CD4-positive, alpha-beta T cell treated with Interleukin-15 for 4 hours (primary cell): ENCODE measurements around the gene DAB1.

Source experiments
- DNase-seq: peaks from one replicate; pipeline ENCODE4 v3.0.0-alpha.2; 2020; ENCODE audit warnings: low spot score

Gene DAB1

GRCh38 chr1:57423656-57424211 lies at the start of gene DAB1:
DAB1 (minus strand) TSS chr1:57424060; CDS start chr1:57291030, 133,030 bp downstream.
- DNase-seq: no peak

- no peak for DNase-seq
Measured at GRCh38 chr1:57473448-57473847, 49.6 kb upstream of the DAB1 start.

GRCh38 chr1:57471995-57472394 lies 48.1 kb upstream of the DAB1 start:
- DNase-seq: no peak

- DNase-seq: no peak
Measured at GRCh38 chr1:57470036-57470435, 46.2 kb upstream of the DAB1 start.

GRCh38 chr1:57468641-57469523 lies 45.0 kb upstream of the DAB1 start:
- no peak for DNase-seq

- no peak for DNase-seq
Measured at GRCh38 chr1:57467830-57468229, 44.0 kb upstream of the DAB1 start.

- DNase-seq: no peak
Measured at GRCh38 chr1:57464756-57465155, 40.9 kb upstream of the DAB1 start.

GRCh38 chr1:57463343-57463742 lies 39.5 kb upstream of the DAB1 start:
- DNase-seq: no peak

GRCh38 chr1:57461405-57461804 lies 37.5 kb upstream of the DAB1 start:
- no peak for DNase-seq

GRCh38 chr1:57451516-57451915 lies 27.7 kb upstream of the DAB1 start:
- DNase-seq: no peak

- DNase-seq: no peak
Measured at GRCh38 chr1:57450981-57451380, 27.1 kb upstream of the DAB1 start.

GRCh38 chr1:57447551-57447950 lies 23.7 kb upstream of the DAB1 start:
- no peak for DNase-seq

GRCh38 chr1:57443004-57443403 lies 19.1 kb upstream of the DAB1 start:
- DNase-seq: no peak

GRCh38 chr1:57440096-57440495 lies 16.2 kb upstream of the DAB1 start:
- no peak for DNase-seq

- no peak for DNase-seq
Measured at GRCh38 chr1:57431400-57431799, 7.5 kb upstream of the DAB1 start.

- DNase-seq: no peak
Measured at GRCh38 chr1:57424231-57425027, 569 bp upstream of the DAB1 start.

- no peak for DNase-seq
Measured at GRCh38 chr1:57423135-57423655, 665 bp downstream of the DAB1 start.

- no peak for DNase-seq
Measured at GRCh38 chr1:57422271-57423134, 1.4 kb downstream of the DAB1 start.

- no peak for DNase-seq
Measured at GRCh38 chr1:57421806-57422205, 2.1 kb downstream of the DAB1 start.

GRCh38 chr1:57420981-57421785 lies 2.7 kb downstream of the DAB1 start:
- no peak for DNase-seq

- DNase-seq: no peak
Measured at GRCh38 chr1:57418971-57419370, 4.9 kb downstream of the DAB1 start.
